DND-41 (cell line): ENCODE data around the gene TAPT1.

Experiments
- ATAC-seq: fragments of 200-7000 bp; cut with Tn5 transposase; 3 replicates; pipeline ENCODE4 v1.9.1; 2021; ENCODE audit warnings: low read depth; ENCODE audit not compliant: insufficient read depth
- DNase-seq: peaks from one replicate; pipeline ENCODE4 v3.0.0-alpha.2; 2020
- H2AFZ ChIP-seq: 2 replicates; pipeline ENCODE4 v1.6.0; 2012; ENCODE audit warnings: low read depth, low read length
- H3K27ac ChIP-seq: 2 replicates; pipeline ENCODE4 v1.5.1; 2012; ENCODE audit warnings: low read length, inconsistent platforms
- H3K27me3 ChIP-seq: fragments of 200-600 bp; sonication (generic); 2 replicates; pipeline ENCODE4 v1.6.0; 2012; ENCODE audit warnings: low read length, mild to moderate bottlenecking, inconsistent platforms; ENCODE audit not compliant: insufficient read depth, poor library complexity
- H3K36me3 ChIP-seq: 2 replicates; pipeline ENCODE4 v1.5.1; 2012; ENCODE audit warnings: low read length, inconsistent platforms; ENCODE audit not compliant: insufficient read depth
- H3K4me1 ChIP-seq: 2 replicates; pipeline ENCODE4 v1.5.1; 2012; ENCODE audit warnings: mild to moderate bottlenecking, low read length; ENCODE audit not compliant: insufficient read depth
- H3K4me2 ChIP-seq: 2 replicates; pipeline ENCODE4 v1.6.0; 2012; ENCODE audit warnings: mild to moderate bottlenecking, moderate library complexity, low read length, inconsistent platforms; ENCODE audit not compliant: insufficient read depth
- H3K4me3 ChIP-seq, 2 experiments: fragments of 200-600 bp in 1 of 2; shearing (Covaris generic) in 1 of 2; 2 replicates each; pipeline ENCODE4 v1.5.1; 2012 to 2016; ENCODE audit warnings: inconsistent platforms in 2 of 2, low read length in 2 of 2, mild to moderate bottlenecking in 2 of 2, low read depth in 1 of 2, moderate library complexity in 1 of 2
- H3K79me2 ChIP-seq: 2 replicates; pipeline ENCODE4 v1.6.0; 2012; ENCODE audit warnings: low read length, inconsistent platforms; ENCODE audit not compliant: insufficient read depth
- H3K9ac ChIP-seq: 2 replicates; pipeline ENCODE4 v1.6.0; 2012; ENCODE audit warnings: low read depth, mild to moderate bottlenecking, inconsistent platforms, low read length, moderate library complexity
- H3K9me3 ChIP-seq: 2 replicates; pipeline ENCODE4 v1.5.1; 2012; ENCODE audit warnings: low read length, moderate library complexity, mild to moderate bottlenecking, inconsistent platforms; ENCODE audit not compliant: insufficient read depth, severe bottlenecking
- H4K20me1 ChIP-seq: 2 replicates; pipeline ENCODE4 v1.6.0; 2012; ENCODE audit warnings: low read length; ENCODE audit not compliant: insufficient read depth
- EZH2 ChIP-seq: IDR thresholded peaks from 3 replicates; pipeline ENCODE4 v1.6.1; 2012; ENCODE audit warnings: borderline replicate concordance, low read depth, mild to moderate bottlenecking, moderate library complexity, low read length, inconsistent platforms; ENCODE audit not compliant: severe bottlenecking
- TF ChIP-seq, protein P1 (sequence below): IDR thresholded peaks from 2 replicates; pipeline ENCODE4 v1.5.1; 2012; ENCODE audit warnings: borderline replicate concordance, low read length, moderate library complexity, mild to moderate bottlenecking; ENCODE audit not compliant: poor library complexity, severe bottlenecking; ENCODE audit errors: extremely low read depth

Gene TAPT1

DNA sequence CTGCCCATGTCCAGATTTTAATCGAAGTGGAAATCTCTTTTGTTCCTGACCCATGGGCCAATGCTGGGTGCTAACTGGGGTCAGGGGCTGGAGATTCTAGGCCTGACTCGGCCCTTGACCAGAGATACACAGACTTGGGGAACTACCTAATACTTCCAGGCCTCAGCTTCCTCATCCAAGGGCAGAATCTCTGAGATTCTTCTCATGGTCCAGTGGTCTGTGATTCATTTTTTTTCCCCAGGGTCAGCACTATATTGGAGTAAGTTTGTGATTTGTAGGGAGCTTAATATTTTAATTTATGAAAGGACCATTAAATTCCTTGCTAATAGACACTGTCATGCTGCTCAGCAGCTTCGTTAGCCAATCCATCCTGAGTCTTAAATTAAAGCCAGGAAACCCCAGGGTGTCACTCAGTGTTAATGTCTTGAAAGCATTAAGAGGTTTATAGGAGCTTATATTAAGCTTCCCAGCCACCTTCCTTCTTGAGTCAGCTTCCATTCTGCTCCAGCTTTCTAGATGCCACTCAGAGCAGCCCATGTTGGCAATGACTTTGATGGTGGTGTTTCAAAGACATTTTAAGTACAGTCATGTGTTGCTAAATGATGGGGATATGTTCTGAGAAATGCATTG lies 115.5 kb downstream of the TAPT1 start:
- Histone ChIP-seq H2AFZ (no peak overlapping the region), H3K79me2 (no peaks in the 10 kb centered on the region), H3K36me3 (no peaks in the 10 kb centered on the region), H4K20me1 (no peaks in the 10 kb centered on the region; the same call in 1 of the 2 replicates), H3K9me3 (no peaks in the 10 kb centered on the region), H3K9ac (no peak overlapping the region), H3K4me1 (no peaks in the 10 kb centered on the region), H3K27me3 (peaks cover 18% of the 10 kb centered on the region), H3K27ac (no peak overlapping the region), H3K4me2 (no peak overlapping the region), H3K4me3 (no peak overlapping the region)
- no peak for TF ChIP-seq EZH2
- TF ChIP-seq, protein P1, sequence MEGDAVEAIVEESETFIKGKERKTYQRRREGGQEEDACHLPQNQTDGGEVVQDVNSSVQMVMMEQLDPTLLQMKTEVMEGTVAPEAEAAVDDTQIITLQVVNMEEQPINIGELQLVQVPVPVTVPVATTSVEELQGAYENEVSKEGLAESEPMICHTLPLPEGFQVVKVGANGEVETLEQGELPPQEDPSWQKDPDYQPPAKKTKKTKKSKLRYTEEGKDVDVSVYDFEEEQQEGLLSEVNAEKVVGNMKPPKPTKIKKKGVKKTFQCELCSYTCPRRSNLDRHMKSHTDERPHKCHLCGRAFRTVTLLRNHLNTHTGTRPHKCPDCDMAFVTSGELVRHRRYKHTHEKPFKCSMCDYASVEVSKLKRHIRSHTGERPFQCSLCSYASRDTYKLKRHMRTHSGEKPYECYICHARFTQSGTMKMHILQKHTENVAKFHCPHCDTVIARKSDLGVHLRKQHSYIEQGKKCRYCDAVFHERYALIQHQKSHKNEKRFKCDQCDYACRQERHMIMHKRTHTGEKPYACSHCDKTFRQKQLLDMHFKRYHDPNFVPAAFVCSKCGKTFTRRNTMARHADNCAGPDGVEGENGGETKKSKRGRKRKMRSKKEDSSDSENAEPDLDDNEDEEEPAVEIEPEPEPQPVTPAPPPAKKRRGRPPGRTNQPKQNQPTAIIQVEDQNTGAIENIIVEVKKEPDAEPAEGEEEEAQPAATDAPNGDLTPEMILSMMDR: no peak
- no peak for ATAC-seq
- DNase-seq: no peak
